ENCODE data around the gene DCC. TPM values are rescaled to one million over a fixed set of nuclear protein-coding genes. Genes with fewer than 3 reads are reported as not detected.

The DCC gene
- total and polyA plus RNA-seq, 2 of the 8 experiments (the other 6 are each of a cell fraction or from before 2014, with no cell fraction given) = 0.14 to 1.4 TPM

- TF ChIP-seq POLR2AphosphoS5 (IDR thresholded peaks at IDR 0.05; ENCODE audit: low read depth, low read length) = no peak
- no peak for TF ChIP-seq KDM1A (IDR thresholded peaks at IDR 0.05; ENCODE audit: borderline replicate concordance, low read length)
- TF ChIP-seq POU5F1 (IDR thresholded peaks at IDR 0.05; ENCODE audit: low read depth, low read length) = no peak
- TF ChIP-seq EZH2 (IDR thresholded peaks at IDR 0.05; ENCODE audit: low read depth, low read length, severe bottlenecking) = no peak
These were observed 777.9 kb downstream of the DCC start (continued) for GRCh38 chr18:53117851-53118250.

All from H1 (cell line).